Transverse colon (tissue), 3 donors: ENCODE data around the gene ZNF407.

ENCODE experiments used
- EP300 ChIP-seq: sonication (generic); formaldehyde crosslinking; IDR thresholded peaks from one replicate; pipeline ENCODE4 v1.6.1; 2017; ENCODE audit warnings: antibody characterized with exemption, low read depth
- POLR2A ChIP-seq: fragments of 450-650 bp; IDR thresholded peaks from one replicate; pipeline ENCODE4 v1.6.1; 2016; ENCODE audit warnings: antibody characterized with exemption, mild to moderate bottlenecking, moderate library complexity
- TF ChIP-seq, protein P1 (sequence below), 5 experiments: fragments of 200-600 bp in 3 of 5; fragments of 450-650 bp in 2 of 5; sonication (generic) in 3 of 5; IDR thresholded peaks; 1 replicate in 2 of 5; 2 replicates in 3 of 5; pipeline ENCODE4 v1.5.1; 2016 to 2017; ENCODE audit warnings: antibody characterized with exemption in 5 of 5, inconsistent platforms in 3 of 5, mild to moderate bottlenecking in 2 of 5, moderate library complexity in 1 of 5

DNA sequence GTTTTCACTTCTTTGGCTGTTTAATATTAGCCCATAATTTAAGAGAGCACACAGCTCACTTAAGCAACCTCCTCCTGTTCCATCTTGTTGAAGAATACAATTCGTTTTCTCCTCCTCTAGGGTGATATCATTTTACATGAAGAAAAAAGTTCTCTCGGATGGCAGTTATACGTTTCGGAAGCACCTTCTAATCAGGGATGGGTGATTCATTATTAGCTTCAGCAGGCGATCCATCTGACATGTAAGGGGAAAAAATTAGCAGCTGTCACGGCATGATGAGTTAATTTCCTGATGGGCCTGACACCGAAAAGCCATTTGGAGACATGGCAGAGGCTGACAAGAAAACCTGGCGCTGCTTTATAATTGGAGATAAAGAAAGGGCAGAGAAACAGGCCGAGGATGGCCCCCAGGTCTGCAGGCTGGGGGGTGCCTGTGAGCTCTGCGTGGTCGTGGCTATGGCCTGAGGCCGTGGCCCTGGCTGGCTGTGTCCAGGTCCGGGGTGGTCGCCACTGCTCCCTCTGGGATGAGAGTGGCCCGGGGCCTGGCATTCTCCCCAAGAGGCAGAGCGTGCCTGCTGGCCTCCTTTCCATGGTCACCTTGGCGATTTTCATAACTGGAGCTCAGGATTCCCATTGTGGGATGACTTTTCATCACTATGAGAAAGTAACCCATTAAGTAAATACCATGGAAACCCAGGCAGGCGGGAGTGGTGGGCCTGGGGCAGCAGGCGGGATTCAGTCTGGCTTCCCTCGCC is 471.2 kb downstream of the ZNF407 start:
- TF ChIP-seq, protein P1, sequence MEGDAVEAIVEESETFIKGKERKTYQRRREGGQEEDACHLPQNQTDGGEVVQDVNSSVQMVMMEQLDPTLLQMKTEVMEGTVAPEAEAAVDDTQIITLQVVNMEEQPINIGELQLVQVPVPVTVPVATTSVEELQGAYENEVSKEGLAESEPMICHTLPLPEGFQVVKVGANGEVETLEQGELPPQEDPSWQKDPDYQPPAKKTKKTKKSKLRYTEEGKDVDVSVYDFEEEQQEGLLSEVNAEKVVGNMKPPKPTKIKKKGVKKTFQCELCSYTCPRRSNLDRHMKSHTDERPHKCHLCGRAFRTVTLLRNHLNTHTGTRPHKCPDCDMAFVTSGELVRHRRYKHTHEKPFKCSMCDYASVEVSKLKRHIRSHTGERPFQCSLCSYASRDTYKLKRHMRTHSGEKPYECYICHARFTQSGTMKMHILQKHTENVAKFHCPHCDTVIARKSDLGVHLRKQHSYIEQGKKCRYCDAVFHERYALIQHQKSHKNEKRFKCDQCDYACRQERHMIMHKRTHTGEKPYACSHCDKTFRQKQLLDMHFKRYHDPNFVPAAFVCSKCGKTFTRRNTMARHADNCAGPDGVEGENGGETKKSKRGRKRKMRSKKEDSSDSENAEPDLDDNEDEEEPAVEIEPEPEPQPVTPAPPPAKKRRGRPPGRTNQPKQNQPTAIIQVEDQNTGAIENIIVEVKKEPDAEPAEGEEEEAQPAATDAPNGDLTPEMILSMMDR (IDR thresholded peaks at IDR 0.05), result no peak
- TF ChIP-seq POLR2A (no peak), EP300 (no peak)
